Fibroblast of pulmonary artery (primary cell): Measurements from ENCODE around the gene PTMS.

Experiments
- DNase-seq: peaks from one replicate; pipeline ENCODE4 v3.0.0-alpha.2; 2010; ENCODE audit warnings: low read depth
- H3K4me3 ChIP-seq: replicated peaks from 2 replicates; pipeline ENCODE4 v1.5.1; 2011; ENCODE audit warnings: low read depth, mild to moderate bottlenecking, control low read depth, low read length, moderate library complexity
- CTCF ChIP-seq: IDR thresholded peaks from 2 replicates; pipeline ENCODE4 v1.5.1; 2011; ENCODE audit warnings: mild to moderate bottlenecking, control low read depth, low read length, inconsistent platforms; ENCODE audit errors: missing control alignments

The PTMS gene

GRCh38 chr12:6745741-6746525 is 20.2 kb upstream of the PTMS start:
- H3K4me3 ChIP-seq, result no peak overlapping the region
- TF ChIP-seq CTCF, result no peak
- DNase-seq, result no peak

- no peak for TF ChIP-seq CTCF
- no peak for DNase-seq
- no peak overlapping the region for H3K4me3 ChIP-seq
Observed at GRCh38 chr12:6747216-6747615, 18.9 kb upstream of the PTMS start.

- no peak overlapping the region for H3K4me3 ChIP-seq
- TF ChIP-seq CTCF, result no peak
- DNase-seq, result no peak
Observed at GRCh38 chr12:6748761-6749160, 17.4 kb upstream of the PTMS start.

GRCh38 chr12:6750506-6750905 is 15.7 kb upstream of the PTMS start:
- no peak for DNase-seq
- H3K4me3 ChIP-seq, result no peak overlapping the region
- TF ChIP-seq CTCF, result no peak

GRCh38 chr12:6751767-6752166 is 14.4 kb upstream of the PTMS start:
- H3K4me3 ChIP-seq, result peak overlapping the region; percentile 90
- TF ChIP-seq CTCF, result no peak
- no peak for DNase-seq

- peak; percentile 55 for TF ChIP-seq CTCF
- peak; percentile 62 for DNase-seq
- peak overlapping the region; percentile 90 for H3K4me3 ChIP-seq
Observed at GRCh38 chr12:6752167-6752920, 13.8 kb upstream of the PTMS start.
